Suprapubic skin (tissue), 4 donors: ENCODE measurements around the gene IRGQ.

Experiments
- CTCF ChIP-seq, 2 donors: fragments of 200-600 bp in 1 of 2; fragments of 450-650 bp in 1 of 2; sonication (generic) in 1 of 2; IDR thresholded peaks; one replicate each; pipeline ENCODE4 v1.5.1; 2016 to 2019; ENCODE audit warnings: antibody characterized with exemption in 2 of 2, mild to moderate bottlenecking in 1 of 2, moderate library complexity in 1 of 2
- POLR2A ChIP-seq, 2 donors: fragments of 450-650 bp; IDR thresholded peaks; one replicate each; pipeline ENCODE4 v1.6.1; 2017; ENCODE audit warnings: antibody characterized with exemption in 2 of 2, mild to moderate bottlenecking in 2 of 2, moderate library complexity in 2 of 2
- POLR2AphosphoS5 ChIP-seq, 3 donors: sonication (generic); formaldehyde crosslinking; IDR thresholded peaks; one replicate each; pipeline ENCODE4 v1.6.1; 2017; ENCODE audit warnings: antibody characterized with exemption in 3 of 3

- no peak for TF ChIP-seq POLR2A (IDR thresholded peaks at IDR 0.05)
- no peak for TF ChIP-seq POLR2AphosphoS5 (IDR thresholded peaks at IDR 0.05)
- no peak for TF ChIP-seq CTCF (IDR thresholded peaks at IDR 0.05)
These were observed 19.7 kb downstream of the IRGQ start for GRCh38 chr19:43575955-43576878.
